HCT116 (cell line): Measurements from ENCODE around the gene FRMD4A.

Experiments
- ATF3 ChIP-seq: IDR thresholded peaks from 2 replicates; pipeline ENCODE4 v1.6.1; 2012
- CEBPB ChIP-seq: IDR thresholded peaks from 2 replicates; pipeline ENCODE4 v1.6.1; 2012; ENCODE audit warnings: low read depth
- CTCF ChIP-seq, 3 experiments: fragments of 200-600 bp in 1 of 3; sonication (generic) in 1 of 3; IDR thresholded peaks in 2 of 3; conservative IDR thresholded peaks in 1 of 3; 2 replicates each; pipeline ENCODE4 v1.5.1; 2012 to 2017; ENCODE audit warnings: low read depth in 2 of 3, low read length in 2 of 3, antibody characterized with exemption in 1 of 3, borderline replicate concordance in 1 of 3, control low read depth in 1 of 3, mild to moderate bottlenecking in 1 of 3, mixed read lengths in 1 of 3, mixed run types in 1 of 3, moderate library complexity in 1 of 3; ENCODE audit not compliant: insufficient read depth in 1 of 3
- EZH2 ChIP-seq: fragments of 200-600 bp; sonication (generic); IDR thresholded peaks from 2 replicates; pipeline ENCODE4 v1.6.1; 2017; ENCODE audit warnings: antibody characterized with exemption, mixed run types
- EZH2phosphoT487 ChIP-seq: fragments of 200-600 bp; IDR thresholded peaks from 2 replicates; pipeline ENCODE4 v1.6.1; 2018; ENCODE audit warnings: antibody characterized with exemption, borderline replicate concordance
- FOSL1 ChIP-seq: IDR thresholded peaks from 2 replicates; pipeline ENCODE4 v1.6.1; 2012; ENCODE audit warnings: low read depth
- JUND ChIP-seq: IDR thresholded peaks from 2 replicates; pipeline ENCODE4 v1.6.1; 2012
- POLR2A ChIP-seq: IDR thresholded peaks from 2 replicates; pipeline ENCODE4 v1.7.0; 2011; ENCODE audit warnings: borderline replicate concordance; ENCODE audit not compliant: insufficient read depth, insufficient read length; ENCODE audit errors: extremely low read depth
- REST ChIP-seq: IDR thresholded peaks from 2 replicates; pipeline ENCODE4 v1.6.1; 2012; ENCODE audit warnings: low read depth
- SRF ChIP-seq: IDR thresholded peaks from 2 replicates; pipeline ENCODE4 v1.6.1; 2012; ENCODE audit warnings: low read depth
- ZBTB33 ChIP-seq: IDR thresholded peaks from 2 replicates; pipeline ENCODE4 v1.6.1; 2011; ENCODE audit warnings: mild to moderate bottlenecking, low read length, moderate library complexity; ENCODE audit not compliant: insufficient replicate concordance; ENCODE audit errors: extremely low read depth
- ZFX ChIP-seq: fragments of 450-650 bp; IDR thresholded peaks from 2 replicates; pipeline ENCODE4 v1.6.1; 2017
- ZNF274 ChIP-seq: fragments of 200-500 bp; sonication (Bioruptor generic); IDR thresholded peaks from 2 replicates; pipeline ENCODE4 v1.6.1; 2014; ENCODE audit warnings: mild to moderate bottlenecking, low read depth, low read length, inconsistent platforms

- TF ChIP-seq EZH2phosphoT487 (no peak), CTCF (IDR thresholded peaks at IDR 0.05 in 2 of 3, conservative IDR thresholded peaks at IDR 0.05 in 1 of 3; ENCODE audit: borderline replicate concordance in 1 of 3, insufficient read depth in 1 of 3, low read depth in 2 of 3, low read length in 2 of 3) (peak in 1 of 3 experiments; percentile 21; a peak in 2 of 6 replicates), EZH2 (no peak), POLR2A (no peak), SRF (no peak), CEBPB (no peak), ZFX (no peak), ZNF274 (no peak), ZBTB33 (no peak), JUND (no peak), ATF3 (no peak), REST (no peak), FOSL1 (no peak)
These were observed 717.9 kb downstream of the FRMD4A start for GRCh38 chr10:13612654-13613373.
